GM18951 (cell line): Measurements from ENCODE around the gene ZNF425.
"Not testable (repeated sequence)": the region's sequence is repeated elsewhere in the genome, so short reads cannot be mapped to it uniquely, and the experiment has no call there.

ENCODE experiments used
- POLR2A ChIP-seq: IDR thresholded peaks from 4 replicates; pipeline ENCODE4 v1.6.1; 2011; ENCODE audit warnings: mild to moderate bottlenecking; ENCODE audit not compliant: insufficient read length, insufficient read depth; ENCODE audit errors: extremely low read depth
- in situ Hi-C: fragments of 300-500 bp; cut with MboI; formaldehyde crosslinking; loops from one replicate; pipeline ENCODE4 v1.12.0; 2022; ENCODE audit warnings: low sequenced_read_pairs, mixed read lengths, inconsistent platforms; ENCODE audit not compliant: unreplicated experiment

ZNF425 gene

DNA sequence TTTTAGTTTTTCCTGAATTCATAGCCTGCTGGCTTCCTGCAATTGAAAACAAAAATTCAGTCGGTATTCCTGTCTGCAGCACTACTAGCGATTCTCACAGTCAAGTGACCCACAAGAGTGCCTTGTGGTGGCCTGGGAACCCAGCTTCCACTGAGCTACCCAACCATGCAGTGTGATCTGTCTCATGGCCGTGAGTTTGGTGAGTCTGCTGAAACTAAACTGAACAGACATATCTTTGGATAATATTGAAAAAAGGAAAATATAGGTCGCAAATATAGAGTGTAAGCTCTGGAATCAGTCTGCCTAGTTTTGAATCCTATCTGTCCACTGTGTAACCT lies 53.7 kb downstream of the ZNF425 start:
- in situ Hi-C loops = no loop called here

DNA sequence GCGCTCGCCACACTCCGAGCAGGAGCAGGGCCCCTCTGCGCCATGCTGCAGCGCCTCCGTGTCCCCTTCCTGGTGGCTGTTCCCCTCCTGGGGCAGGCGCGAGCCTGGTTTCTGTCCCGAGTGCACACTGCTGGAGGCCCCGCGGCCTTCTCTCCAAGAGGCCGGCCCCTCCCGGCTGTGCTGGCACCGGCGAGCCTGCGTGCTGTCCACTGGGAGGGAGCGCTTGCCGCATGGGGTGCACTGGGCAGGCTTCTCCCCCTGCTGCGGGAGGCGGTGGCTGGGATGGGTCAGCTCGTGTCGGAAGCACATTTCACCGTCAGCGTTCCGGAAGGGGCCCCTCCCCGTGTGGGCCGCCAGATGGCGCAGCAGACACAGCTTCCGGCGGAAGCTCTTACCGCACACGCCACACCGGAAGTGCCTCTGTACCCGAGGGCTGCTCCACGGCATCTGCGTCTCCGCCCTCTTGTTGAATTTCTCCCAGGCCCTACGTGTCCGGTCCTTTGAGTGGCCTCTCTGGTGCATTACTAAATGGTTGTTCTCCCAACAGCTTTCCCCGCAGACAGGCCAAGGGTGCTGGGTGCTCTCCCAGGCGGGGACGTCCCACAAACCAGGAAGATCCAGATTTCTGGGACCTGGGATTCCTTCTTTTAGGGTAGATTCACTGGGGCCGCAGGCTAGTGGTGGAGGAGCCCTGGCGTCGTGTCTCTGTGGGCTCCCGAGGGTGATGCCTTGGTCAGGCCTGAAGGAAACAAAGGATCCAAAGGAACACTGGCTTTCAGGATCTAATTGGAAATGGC lies 54.3 kb downstream of the ZNF425 start:
- in situ Hi-C loops = no loop called here
- TF ChIP-seq POLR2A = no peak

More for the DNA sequence above, 53.7 kb downstream of the ZNF425 start:
- no peak for TF ChIP-seq POLR2A

DNA sequence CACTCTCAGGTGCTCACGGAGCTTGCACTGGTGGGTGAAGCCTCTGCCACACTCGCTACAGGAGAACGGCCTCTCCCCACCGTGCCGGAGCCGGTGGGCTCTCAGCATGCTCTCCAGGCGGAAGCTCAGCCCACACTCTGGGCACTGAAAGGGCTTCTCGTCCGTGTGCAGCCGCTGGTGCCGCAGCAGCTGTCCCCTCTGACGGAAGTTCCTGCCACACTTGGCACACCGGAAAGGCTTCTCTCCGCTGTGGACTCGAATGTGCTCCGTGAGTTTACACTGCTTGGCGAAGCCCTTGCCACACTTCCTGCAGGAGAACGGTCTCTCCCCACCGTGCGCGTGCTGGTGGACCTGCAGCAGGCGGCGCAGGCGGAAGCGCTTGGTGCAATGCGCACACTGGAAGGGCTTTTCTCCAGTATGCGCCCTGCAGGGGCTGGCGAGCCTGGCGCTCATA lies 54.9 kb downstream of the ZNF425 start:
- TF ChIP-seq POLR2A = no peak
- in situ Hi-C loops = no loop called here

DNA sequence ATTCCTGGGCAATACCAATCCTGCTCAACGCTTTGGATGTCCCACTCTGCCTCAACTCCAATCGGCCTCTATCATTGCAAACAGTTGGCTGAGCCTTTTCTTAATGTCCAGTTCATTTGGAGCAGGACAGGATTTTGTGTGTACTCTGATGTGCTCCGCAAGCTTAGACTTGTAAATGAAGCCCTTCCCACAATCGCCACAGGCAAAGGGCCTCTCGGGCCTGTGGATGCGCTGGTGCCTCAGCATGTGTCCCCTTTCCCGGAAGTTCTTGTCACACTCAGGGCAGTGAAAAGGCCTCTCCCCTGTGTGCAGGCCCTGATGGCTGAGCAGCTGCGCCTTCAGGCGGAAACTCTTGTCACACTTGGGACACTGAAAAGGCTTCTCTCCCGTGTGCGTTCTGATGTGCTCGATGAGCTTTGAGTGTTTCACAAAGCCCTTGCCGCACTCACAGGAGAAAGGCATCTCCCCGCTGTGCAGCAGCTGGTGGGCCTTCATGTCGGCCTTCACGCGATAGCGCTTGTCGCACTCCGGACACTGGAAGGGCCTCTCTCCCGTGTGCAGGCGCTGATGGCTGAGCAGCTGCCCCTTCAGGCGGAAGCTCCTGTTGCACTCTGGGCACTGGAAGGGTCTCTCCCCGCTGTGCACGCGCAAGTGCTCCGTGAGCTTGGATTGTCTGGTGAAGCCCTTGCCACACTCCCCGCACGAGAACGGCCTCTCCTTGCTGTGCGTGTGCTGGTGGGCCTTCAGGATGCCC lies 55.6 kb downstream of the ZNF425 start:
- TF ChIP-seq POLR2A = no peak
- in situ Hi-C loops = no loop called here

DNA sequence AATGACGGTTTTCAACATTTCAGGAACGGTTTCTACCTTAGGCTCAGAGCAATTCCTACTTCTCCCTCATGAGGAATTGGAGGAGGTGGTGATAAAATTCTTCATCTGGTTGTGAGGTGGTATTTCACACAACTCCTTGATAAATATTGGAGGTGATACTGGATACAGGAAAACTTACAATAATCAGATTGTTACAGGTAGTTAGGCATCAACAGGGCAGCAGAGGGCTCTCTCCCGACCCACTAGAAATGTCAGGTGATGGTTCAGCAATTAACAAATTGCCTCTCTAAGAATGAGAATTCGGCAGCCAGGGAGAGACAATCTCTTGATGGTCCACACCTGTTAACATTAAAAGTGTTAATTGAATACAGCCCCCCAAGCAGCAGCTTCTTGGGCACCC lies 58.3 kb downstream of the ZNF425 start:
- in situ Hi-C loops = no loop called here
- no peak for TF ChIP-seq POLR2A

DNA sequence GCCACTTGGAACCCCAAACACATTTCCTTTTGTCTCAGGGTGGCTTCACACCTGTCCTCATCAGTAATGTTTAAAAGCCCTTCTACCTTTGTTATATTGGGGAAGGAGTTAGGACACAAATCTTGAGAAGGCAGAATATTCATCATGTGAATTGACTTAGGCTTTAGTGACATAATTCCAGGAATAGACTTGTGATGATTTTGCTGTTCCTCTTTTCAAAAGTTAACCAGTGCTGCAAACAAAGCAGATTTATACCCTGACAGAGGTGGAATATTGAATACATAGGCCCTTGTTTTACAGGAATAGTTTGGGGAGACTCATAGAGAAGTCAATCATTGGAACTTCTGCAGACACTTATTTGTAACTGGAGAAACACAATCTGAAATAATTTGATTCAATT lies 62.6 kb downstream of the ZNF425 start:
- TF ChIP-seq POLR2A = no peak
- in situ Hi-C loops = no loop called here

DNA sequence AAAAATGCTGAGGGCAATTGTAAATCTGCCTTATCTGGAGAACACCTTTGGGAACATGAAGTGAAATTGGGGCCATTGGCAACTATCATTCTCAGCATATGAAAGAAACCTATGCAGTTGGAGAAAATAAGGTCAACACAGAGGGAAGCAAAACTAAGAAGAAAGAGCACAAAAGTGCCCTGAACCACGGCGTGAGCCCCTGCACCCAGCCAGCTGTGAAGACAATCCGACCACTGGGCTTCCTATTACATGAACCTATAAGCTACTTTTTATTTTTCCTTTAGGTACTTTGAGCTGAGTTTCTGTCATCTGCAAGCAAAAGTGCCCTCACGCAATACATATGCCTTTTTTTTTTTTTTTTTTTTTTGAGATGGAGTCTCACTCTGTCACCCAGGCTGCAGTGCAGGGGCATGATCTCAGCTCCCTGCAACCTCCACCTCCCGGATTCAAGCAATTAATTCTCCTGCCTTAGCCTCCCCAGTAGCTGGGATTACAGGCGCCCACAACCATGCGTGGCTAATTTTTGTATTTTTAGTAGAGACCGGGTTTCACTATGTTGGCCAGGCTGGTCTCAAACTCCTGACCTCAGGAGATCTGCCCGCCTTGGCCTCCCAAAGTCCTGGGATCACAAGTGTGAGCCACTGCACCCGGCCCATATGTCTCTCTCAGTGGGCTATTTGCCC lies 63.8 kb downstream of the ZNF425 start:
- in situ Hi-C loops = not testable (repeated sequence)

DNA sequence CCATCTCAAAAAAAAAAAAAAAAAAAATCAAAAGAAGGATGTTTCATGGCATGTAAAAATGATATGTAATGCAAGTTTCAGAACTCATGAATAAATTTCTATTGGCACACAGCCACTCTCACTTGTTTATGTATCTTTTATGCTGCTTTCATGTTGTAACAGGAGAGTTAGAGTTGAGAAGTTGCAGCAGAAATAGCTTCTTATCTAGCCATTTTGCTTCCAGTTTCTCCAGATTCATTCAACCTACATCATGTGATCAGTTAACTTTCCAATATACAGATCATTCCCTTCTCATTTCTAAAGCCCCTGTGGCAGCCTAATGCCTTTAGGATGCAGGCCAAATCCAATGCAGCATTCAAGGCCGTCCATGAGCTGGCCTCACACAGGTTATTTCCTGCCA lies 66.0 kb downstream of the ZNF425 start:
- TF ChIP-seq POLR2A = no peak
- in situ Hi-C loops = no loop called here

DNA sequence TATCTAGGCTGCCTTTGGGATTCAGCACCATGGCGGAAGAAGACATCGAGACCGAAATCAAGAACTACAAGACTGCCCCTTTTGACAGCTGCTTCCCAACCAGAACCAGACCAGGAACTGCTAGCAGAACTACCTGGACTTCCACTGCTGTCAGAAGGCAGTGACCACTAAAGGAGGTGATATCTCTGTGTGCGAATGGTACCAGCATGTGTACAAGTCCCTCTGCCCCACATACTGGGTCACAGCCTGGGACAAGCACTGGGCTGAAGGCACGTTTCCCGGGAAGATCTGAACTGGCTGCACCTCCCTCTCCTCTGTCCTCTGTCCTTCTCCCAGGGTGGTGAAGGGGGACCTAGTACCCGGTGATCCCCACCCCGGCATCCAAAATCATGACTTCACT lies 72.2 kb downstream of the ZNF425 start:
- TF ChIP-seq POLR2A = no peak
- in situ Hi-C loops = no loop called here

DNA sequence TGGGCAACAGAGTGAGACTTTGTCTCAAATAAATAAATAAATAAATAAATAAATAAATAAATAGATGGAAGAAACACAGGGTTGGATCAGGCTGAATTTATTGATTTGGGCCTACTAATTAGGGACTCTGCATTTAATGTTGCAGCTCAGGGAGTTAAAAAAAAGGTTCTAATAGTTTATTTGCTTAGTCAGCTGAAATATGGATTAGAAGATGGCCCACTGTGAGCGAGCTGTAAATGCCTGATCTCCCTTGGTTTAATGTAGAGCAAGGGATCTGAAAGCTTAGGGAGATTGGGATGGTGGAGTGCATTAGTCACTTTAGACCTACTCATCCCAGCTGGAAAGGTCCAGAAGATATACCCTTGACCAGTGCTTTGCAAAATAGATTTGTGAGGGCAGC lies 72.7 kb downstream of the ZNF425 start:
- no peak for TF ChIP-seq POLR2A
- in situ Hi-C loops = no loop called here
